Right renal cortex interstitium (tissue), 3 donors: ENCODE data around the gene UPK3BL2. TPM values are rescaled to one million over a fixed set of nuclear protein-coding genes. Genes with fewer than 3 reads are reported as not detected.
"Not testable (repeated sequence)": the region's sequence is repeated elsewhere in the genome, so short reads cannot be mapped to it uniquely, and the experiment has no call there.

Experiments
- DNase-seq, 3 donors: peaks; one replicate each; pipeline ENCODE4 v3.0.0-alpha.2; 2013; ENCODE audit warnings: low read depth in 3 of 3, low spot score in 2 of 3
- polyA plus RNA-seq, 3 donors: library from polyadenylated mRNA; unstranded; fragments of 120-200 nt; gene quantifications; one replicate each; pipeline ENCODE4 v1.2.1, GENCODE V29; 2013; ENCODE audit not compliant: insufficient read length in 3 of 3

The UPK3BL2 gene, protein sequence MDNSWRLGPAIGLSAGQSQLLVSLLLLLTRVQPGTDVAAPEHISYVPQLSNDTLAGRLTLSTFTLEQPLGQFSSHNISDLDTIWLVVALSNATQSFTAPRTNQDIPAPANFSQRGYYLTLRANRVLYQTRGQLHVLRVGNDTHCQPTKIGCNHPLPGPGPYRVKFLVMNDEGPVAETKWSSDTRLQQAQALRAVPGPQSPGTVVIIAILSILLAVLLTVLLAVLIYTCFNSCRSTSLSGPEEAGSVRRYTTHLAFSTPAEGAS
- 1 to 10 TPM; 4.4 to 5.0 (median 4.4) TPM for polyA plus RNA-seq

GRCh38 chr7:102543596-102543995 lies at the start of gene UPK3BL2:
Gene UPK3BL2 (minus strand): TSS chr7:102543696. CDS start chr7:102543636, 60 bp downstream.
- DNase-seq, result not testable (repeated sequence)

GRCh38 chr7:102592477-102593019 lies 49.1 kb upstream of the UPK3BL2 start:
- DNase-seq, result not testable (repeated sequence)

- not testable (repeated sequence) for DNase-seq
These were observed 46.4 kb upstream of the UPK3BL2 start for GRCh38 chr7:102589857-102590256.

DNA sequence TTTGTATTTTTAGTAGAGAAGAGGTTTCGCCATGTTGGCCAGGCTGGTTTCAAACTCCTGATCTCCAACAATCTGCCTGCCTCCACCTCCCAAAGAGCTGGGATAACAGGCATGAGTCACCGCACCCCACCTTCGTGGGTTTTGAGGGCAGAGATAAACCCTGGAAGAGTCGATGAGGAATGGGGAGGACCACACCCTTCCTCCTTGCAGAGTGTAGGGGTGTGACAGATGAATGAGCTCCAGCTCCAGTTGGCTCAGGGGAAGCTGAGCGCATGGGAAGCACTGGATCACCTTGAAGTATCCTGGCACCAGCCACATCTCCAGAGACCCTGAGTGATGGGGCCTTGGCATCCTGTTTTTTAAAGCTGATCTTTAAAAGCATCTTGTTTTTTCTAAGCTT lies 40.0 kb upstream of the UPK3BL2 start:
- not testable (repeated sequence) for DNase-seq

DNA sequence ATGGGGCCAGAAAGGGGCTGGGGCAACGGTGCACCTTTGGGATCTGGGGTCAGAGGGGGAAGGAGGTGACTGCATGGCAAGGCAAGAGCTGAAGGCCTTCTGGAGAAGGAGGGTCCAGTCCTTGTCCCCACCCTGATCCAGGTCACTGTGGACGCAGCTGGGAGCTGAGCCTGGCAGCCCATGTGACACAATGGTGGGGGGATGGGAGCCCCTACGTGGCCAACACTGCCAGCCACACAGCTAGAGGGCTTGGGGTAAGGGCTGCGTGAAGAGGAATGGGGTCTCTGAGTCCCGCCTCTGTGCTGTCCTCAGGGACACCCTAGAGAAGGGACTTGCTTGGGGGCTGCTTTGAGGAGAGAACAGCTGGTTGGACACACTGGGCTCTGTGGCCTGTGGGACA lies 38.2 kb upstream of the UPK3BL2 start:
- not testable (repeated sequence) for DNase-seq

DNA sequence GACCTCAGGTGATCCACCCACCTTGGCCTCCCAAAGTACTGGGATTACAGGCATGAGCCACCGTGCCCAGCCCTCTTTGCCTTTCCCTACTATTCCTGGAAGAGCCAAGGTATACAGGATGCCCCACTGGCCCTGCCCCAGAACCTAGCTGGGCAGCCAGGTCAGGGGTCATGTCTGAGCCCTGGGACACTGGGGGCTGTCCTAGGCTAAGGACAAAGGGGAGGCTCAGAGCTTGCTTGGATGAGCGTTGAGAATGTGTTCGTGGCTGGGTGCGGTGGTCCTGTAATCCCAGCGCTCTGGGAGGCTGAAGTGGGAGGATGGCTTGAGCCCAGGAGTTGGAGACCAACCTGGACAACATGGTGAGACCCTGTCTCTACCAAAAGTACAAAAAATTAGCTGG lies 35.0 kb upstream of the UPK3BL2 start:
- not testable (repeated sequence) for DNase-seq

DNA sequence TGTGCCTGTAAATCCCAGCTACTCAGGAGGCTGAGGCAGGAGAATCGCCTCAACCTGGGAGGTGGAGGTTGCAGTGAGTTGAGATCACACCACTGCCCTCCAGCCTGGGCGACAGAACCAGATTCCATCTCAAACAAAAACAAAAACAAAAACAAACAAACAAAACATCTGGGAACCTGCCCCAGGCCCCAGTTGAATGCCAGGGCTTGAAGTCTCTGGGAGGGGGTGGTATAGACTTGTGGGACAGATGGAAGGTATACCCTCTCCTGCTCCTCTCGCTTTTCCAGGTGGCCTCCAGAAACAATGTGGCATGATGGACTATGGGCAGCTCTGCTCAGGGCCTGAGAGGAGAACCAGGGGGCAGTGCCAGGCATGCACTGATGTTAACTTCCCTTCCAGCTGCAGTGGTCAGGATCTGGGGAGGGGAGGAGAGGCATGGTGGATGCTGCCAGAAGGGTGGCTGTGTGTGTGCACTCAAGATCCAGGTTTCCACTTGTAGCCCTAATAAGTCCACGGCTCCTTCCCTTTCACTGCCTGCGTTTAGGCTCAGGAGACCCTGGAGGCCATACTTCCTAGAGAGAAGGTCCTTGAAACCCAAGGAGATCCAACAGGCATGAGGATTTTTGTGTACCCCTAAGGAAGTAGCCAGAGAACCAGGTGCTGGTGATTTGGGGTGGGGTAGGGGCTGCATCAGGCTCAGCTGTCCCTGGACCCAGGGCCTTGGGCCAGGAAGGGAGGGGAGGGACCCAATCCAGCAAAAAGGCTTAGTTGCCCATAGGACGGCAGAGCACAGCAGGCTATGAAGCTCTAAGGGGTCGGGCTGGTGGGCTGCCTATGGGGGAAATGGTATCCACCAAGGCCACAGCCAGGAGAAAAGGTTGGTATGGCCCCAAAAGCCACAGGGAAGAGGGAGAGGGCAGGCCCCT lies 34.1 kb upstream of the UPK3BL2 start:
- DNase-seq, result not testable (repeated sequence)

DNA sequence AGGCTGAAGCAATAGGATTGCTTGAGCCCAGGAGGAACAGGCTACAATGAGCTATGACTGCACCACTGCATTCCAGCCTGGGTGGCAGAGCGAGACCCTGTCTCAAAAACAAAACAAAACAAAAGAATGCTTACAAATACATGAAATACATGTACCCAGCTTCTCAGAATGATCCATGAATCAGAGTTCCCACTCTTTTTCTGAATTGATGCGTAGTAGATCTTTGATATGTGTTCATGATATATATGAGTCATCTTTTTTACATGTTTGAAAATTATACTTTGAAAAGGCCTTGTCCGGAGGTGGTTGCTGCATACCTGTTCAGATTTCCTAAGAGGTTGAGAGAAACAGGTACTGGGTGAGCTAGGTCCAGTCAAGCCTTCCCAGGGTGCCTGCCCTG lies 32.9 kb upstream of the UPK3BL2 start:
- DNase-seq, result not testable (repeated sequence)

DNA sequence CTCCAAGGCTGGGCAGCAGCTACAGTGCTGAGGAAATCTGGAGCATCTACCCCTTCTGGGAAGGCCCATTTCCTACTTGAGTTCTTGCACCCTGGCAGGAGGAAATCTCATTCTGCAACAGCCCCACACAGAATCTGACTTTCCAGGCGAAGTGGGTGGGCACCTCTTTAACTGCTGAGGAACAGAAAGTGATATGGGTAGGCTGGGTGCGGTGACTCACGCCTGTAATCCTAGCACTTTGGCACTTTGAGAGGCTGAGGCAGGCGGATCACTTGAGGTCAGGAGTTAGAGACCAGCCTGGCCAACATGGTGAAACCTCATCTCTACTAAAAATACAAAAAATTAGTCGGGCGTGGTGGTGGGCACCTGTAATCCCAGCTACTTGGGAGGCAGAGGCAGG lies 31.1 kb upstream of the UPK3BL2 start:
- DNase-seq, result not testable (repeated sequence)

- peak in 2 of 3 donors; percentile 38 to 67 for DNase-seq
These were observed 29.1 kb upstream of the UPK3BL2 start, which contains the start of gene POLR2J3 for GRCh38 chr7:102572261-102573239. Gene POLR2J3 (minus strand): TSS chr7:102572583. CDS start chr7:102572521, 62 bp downstream.

GRCh38 chr7:102568620-102569019 lies 25.1 kb upstream of the UPK3BL2 start:
- not testable (repeated sequence) for DNase-seq

DNA sequence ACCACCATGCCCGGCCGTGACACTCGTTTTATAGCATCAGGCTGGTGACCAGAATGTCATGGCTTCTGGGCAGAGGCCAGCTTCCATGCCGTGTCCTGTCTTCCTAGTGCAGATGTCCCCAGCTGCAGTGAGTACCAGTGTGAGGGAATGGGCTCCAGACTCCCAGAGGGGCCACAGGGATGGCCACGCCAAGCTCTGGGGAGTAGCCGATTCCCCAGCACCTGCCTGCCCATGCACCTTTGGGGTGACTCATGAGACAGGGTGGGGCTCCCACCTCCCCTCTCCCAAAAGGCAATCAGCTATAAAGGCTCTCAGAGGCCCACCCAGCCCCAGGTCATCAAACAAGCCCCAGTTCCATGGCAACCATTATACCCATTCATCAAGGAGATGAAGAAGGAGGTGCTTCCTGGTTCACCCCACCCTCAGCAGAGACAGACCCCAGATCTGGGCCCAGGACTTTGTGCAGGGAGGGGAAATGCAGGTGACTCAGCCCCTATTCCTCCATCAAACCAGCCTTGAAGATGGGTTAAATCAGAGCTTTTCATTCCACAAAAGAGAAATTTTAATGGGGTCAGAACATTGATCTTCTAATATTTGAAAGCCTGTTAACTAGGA lies 7.4 kb upstream of the UPK3BL2 start, which contains the start of gene SPDYE2:
TSS of gene SPDYE2 (plus strand) at position 419 of the 615 bp plus-strand sequence. CDS start 2,030 bp downstream, outside the sequence.
- not testable (repeated sequence) for DNase-seq

GRCh38 chr7:102546353-102546752 lies 2.9 kb upstream of the UPK3BL2 start:
- not testable (repeated sequence) for DNase-seq

DNA sequence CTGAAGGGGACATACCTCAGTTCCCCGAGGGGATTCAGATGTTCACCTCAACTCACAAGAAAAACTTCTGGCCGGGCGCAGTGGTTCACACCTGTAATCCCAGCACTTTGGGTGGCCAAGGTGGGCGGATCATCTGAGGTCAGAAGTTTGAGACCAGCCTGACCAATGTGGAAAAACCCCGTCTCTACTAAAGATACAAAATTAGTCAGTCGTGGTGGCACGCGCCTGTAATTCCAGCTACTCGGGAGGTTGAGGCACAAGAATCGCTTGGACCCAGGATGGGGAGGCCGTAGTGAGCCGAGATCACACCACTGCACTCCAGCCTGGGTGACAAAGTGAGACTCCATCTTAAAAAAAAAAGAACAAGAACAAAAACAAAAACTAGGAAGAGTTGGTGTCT lies 1.8 kb upstream of the UPK3BL2 start:
- not testable (repeated sequence) for DNase-seq

GRCh38 chr7:102544372-102544771 lies 876 bp upstream of the UPK3BL2 start:
- DNase-seq, result not testable (repeated sequence)

GRCh38 chr7:102542771-102543170 lies 725 bp downstream of the UPK3BL2 start:
- not testable (repeated sequence) for DNase-seq

- not testable (repeated sequence) for DNase-seq
These were observed 1.4 kb downstream of the UPK3BL2 start for GRCh38 chr7:102542083-102542482.

- not testable (repeated sequence) for DNase-seq
These were observed 2.9 kb downstream of the UPK3BL2 start for GRCh38 chr7:102540604-102541003.

GRCh38 chr7:102535062-102535615 lies 8.4 kb downstream of the UPK3BL2 start:
- not testable (repeated sequence) for DNase-seq
